ENCODE data around the gene AATF. TPM values are rescaled to one million over a fixed set of nuclear protein-coding genes. Genes with fewer than 3 reads are reported as not detected.
A peak's percentile ranks its signal among the peaks of the same experiment; 100 is the strongest.

AATF gene
- total RNA-seq, 2 experiments from 2014 or later, result 58.9 to 69.8 TPM

DNA sequence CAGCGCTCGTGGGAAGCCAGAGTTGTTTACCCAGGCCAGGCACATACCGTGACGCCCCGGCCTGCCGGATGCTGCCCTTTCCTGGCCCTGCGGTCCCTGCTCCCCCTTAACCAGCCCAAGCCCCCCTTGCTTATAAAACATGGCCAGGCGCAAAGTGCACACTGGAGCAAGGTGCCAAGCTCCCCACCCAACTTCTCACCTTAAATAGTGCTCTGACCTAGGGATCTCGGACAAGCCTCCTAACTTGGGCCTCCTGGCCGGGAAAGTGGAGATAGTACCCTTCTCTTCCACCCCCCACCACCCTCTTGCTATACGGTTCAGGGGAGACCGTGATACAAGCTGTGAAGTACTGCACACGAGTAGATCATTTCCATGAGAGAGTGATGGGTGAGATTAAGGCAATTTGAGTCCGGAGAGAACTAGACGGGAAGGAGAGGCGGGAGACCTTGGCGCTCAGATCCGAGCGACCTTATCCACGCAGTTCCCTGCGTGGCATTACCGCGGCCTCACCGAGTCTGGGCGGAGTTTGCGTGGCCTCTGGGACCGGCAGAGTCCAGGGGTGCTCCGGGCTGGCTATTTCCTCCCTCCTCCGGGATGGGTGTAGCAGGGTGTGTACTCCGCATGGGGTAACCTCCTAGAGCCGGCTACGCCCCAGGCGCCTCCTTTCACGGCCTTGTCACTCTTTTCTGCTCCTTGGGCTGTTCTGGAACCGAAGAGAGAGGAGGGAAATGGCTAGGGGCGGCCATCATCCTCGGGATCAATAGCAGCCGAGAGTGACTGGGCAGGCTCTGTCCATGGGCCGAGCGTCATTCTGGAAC is 15.9 kb upstream of the AATF start:
- intact Hi-C loops (cut with micrococcal nuclease), result loop anchor here (10.0 kb wide), 1 partner anchor 812 kb away; the partner anchor contains the start of gene HNF1B
- H3K27me3 Mint-ChIP-seq (ENCODE audit: low read depth), result peaks cover 90% of the 10 kb centered on the region
- H3K27ac Mint-ChIP-seq, result no peak overlapping the region
- peaks cover 63% of the 10 kb centered on the region for H3K4me1 Mint-ChIP-seq (ENCODE audit: low read depth)
- no peaks in the 10 kb centered on the region for H3K9me3 Mint-ChIP-seq
- H3K4me3 Mint-ChIP-seq, result peak overlapping the region; percentile 2
- DNase-seq, result no peak
- CTCF ChIA-PET, result no interaction called here
- no peaks in the 10 kb centered on the region for H3K36me3 Mint-ChIP-seq (ENCODE audit: low read depth)

DNA sequence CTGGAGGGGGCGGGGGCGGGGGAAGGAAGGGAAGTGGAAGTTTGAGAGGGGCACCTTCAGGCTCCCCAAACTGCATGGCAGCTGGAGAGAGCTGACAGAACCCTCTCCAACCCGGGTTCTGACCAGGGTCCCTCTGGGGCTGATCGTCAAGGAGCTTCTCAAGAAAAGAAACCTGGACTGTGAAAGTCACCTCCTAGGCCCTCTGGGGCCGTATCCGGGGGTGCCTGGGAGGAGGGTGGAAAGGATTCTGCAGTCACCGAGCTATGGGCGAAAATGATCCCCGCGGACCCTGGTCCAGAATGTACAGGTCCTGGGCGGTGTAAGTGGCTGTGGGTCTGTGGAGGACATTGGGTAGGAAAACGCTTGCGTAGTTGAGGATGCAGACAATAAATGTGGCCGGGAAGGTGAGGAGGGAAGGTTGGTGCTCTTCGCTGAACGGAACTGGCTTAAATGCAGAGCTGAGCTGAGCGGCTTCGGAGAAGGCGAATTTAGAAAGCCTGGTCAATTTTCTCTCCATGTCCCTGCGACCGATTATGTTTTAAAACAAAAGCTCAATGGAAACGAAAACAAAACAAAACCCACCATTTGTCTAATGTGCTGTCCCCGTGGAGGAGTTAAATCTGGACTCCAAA is 15.1 kb upstream of the AATF start:
- peak overlapping the region; percentile 42 for H3K4me3 Mint-ChIP-seq
- peaks cover 65% of the 10 kb centered on the region for H3K4me1 Mint-ChIP-seq (ENCODE audit: low read depth)
- peaks cover 90% of the 10 kb centered on the region for H3K27me3 Mint-ChIP-seq (ENCODE audit: low read depth)
- DNase-seq, result no peak
- H3K27ac Mint-ChIP-seq, result no peak overlapping the region
- H3K9me3 Mint-ChIP-seq, result no peaks in the 10 kb centered on the region
- intact Hi-C loops (cut with micrococcal nuclease), result loop anchor here (10.0 kb wide), 1 partner anchor 811 kb away; the partner anchor contains the start of gene HNF1B
- no peaks in the 10 kb centered on the region for H3K36me3 Mint-ChIP-seq (ENCODE audit: low read depth)
- CTCF ChIA-PET, result no interaction called here

- Mint-ChIP-seq H3K9me3 (no peaks in the 10 kb centered on the region), H3K27ac (no peak overlapping the region), H3K36me3 (ENCODE audit: low read depth) (no peaks in the 10 kb centered on the region), H3K4me1 (ENCODE audit: low read depth) (peaks cover 65% of the 10 kb centered on the region), H3K27me3 (ENCODE audit: low read depth) (peaks cover 90% of the 10 kb centered on the region), H3K4me3 (peak overlapping the region; percentile 42)
- CTCF ChIA-PET, result no interaction called here
- intact Hi-C loops (cut with micrococcal nuclease), result loop anchor here (10.0 kb wide), 1 partner anchor 811 kb away; the partner anchor contains the start of gene HNF1B
- no peak for DNase-seq
Observed at GRCh38 chr17:36934144-36934691, 14.5 kb upstream of the AATF start.

DNA sequence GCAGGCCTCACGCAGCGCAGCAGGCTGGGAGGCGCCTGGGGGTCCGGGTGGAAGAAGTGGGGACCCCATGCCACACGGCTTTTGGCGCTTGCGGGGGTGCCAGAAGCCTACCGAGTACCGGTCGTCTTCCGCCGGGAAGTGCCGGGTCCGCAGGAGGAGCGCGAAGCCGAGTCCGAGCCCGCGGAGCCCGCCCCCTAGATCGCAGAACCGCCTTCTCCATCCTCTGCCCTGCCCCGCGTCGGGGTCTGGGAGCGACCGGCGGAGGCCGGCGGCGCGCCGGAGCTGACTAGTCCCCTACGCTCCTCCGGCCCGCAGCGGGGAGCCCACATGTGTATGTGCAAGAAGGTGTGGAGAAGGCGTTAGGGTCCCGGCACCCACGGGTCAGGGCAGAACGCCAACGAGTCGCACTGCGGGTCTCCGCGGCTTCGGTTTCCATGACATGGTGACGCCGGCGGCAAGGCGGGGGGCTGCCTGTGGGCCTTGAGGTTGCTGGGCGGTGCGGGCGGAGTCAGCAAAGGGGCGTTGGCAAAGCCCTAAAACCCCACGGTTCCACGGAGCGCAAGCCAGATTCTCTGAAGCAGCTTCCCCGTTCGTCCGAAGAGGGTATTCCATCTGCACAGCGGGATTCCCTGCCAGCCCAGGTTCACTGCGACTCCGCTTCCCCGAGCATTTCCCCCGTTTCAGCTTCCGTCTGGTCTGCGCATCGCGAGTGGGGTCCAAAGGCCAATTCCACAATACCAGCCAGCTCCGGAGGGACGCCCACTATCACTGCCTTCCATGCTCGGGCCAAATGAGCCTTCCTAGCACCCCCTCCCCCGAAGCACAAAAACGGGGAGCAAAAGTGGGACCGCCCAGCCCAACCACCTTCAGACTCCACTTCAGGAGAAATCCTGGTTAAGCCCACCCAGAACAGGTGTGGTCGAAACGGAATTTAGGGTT is 13.8 kb upstream of the AATF start:
- H3K27me3 Mint-ChIP-seq (ENCODE audit: low read depth), result peaks cover 89% of the 10 kb centered on the region
- H3K9me3 Mint-ChIP-seq, result no peaks in the 10 kb centered on the region
- H3K4me1 Mint-ChIP-seq (ENCODE audit: low read depth), result peaks cover 69% of the 10 kb centered on the region
- H3K4me3 Mint-ChIP-seq, result peak overlapping the region; percentile 6
- intact Hi-C loops (cut with micrococcal nuclease), result loop anchor here (10.0 kb wide), 1 partner anchor 810 kb away; the partner anchor contains the start of gene HNF1B
- no peak overlapping the region for H3K27ac Mint-ChIP-seq
- DNase-seq, result no peak
- no peaks in the 10 kb centered on the region for H3K36me3 Mint-ChIP-seq (ENCODE audit: low read depth)
- CTCF ChIA-PET, result no interaction called here

DNA sequence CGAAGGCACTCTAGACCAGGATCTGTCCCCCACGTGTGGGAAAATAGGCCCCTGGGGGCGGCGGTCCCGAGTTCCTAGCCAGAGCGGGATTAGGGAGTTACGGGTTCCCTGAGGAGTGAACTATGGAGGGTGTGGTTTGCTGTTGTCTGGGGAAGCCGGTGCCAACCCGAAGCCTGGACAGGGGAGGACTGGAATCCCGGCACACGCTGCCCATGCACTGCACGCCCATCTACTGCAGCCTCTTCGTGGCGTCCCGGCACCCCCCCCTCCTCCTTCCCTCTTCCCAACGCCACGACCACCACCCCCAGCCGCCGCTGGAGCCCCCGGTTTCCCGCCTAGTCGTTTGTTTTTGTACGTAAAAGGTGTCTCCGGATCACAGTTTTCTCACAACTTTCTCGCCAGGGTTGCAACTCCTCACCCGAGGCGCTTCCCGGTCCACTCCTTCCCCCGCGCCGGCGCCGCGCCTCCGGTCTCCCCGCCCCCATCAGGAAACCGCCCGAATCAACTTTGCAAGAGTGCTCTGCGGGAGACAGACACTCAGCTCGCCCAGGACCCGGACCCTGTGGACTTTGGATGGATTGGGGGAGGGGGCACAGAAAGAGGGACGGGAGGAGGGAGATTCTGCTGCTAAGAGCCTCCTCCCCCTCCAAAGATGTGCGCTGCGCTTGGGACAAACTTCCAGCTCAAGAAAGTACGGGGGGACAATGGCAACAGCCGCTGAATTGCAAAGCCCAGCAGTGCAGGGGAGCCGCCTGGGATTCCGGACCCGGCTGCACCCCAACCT is 12.9 kb upstream of the AATF start:
- Mint-ChIP-seq H3K4me3 (peak overlapping the region; percentile 41), H3K9me3 (no peaks in the 10 kb centered on the region), H3K36me3 (ENCODE audit: low read depth) (no peaks in the 10 kb centered on the region), H3K27me3 (ENCODE audit: low read depth) (peaks cover 89% of the 10 kb centered on the region), H3K27ac (no peak overlapping the region), H3K4me1 (ENCODE audit: low read depth) (peaks cover 69% of the 10 kb centered on the region)
- CTCF ChIA-PET, result interaction anchor here (0.6 kb wide), 1 partner anchor 112 kb away, joined by 3 read pairs; no protein-coding TSS in a partner anchor
- intact Hi-C loops (cut with micrococcal nuclease), result loop anchor here (10.0 kb wide), 1 partner anchor 809 kb away; the partner anchor contains the start of gene HNF1B
- no peak for DNase-seq

- Mint-ChIP-seq H3K27me3 (ENCODE audit: low read depth) (peaks cover 89% of the 10 kb centered on the region), H3K9me3 (no peaks in the 10 kb centered on the region), H3K4me1 (ENCODE audit: low read depth) (peaks cover 71% of the 10 kb centered on the region), H3K4me3 (peak overlapping the region; percentile 59), H3K27ac (no peak overlapping the region), H3K36me3 (ENCODE audit: low read depth) (no peaks in the 10 kb centered on the region)
- intact Hi-C loops (cut with micrococcal nuclease), result loop anchor here (10.0 kb wide), 1 partner anchor 808 kb away; the partner anchor contains the start of gene HNF1B
- no peak for DNase-seq
- CTCF ChIA-PET, result no interaction called here
Observed at GRCh38 chr17:36936455-36937000, 12.2 kb upstream of the AATF start.

DNA sequence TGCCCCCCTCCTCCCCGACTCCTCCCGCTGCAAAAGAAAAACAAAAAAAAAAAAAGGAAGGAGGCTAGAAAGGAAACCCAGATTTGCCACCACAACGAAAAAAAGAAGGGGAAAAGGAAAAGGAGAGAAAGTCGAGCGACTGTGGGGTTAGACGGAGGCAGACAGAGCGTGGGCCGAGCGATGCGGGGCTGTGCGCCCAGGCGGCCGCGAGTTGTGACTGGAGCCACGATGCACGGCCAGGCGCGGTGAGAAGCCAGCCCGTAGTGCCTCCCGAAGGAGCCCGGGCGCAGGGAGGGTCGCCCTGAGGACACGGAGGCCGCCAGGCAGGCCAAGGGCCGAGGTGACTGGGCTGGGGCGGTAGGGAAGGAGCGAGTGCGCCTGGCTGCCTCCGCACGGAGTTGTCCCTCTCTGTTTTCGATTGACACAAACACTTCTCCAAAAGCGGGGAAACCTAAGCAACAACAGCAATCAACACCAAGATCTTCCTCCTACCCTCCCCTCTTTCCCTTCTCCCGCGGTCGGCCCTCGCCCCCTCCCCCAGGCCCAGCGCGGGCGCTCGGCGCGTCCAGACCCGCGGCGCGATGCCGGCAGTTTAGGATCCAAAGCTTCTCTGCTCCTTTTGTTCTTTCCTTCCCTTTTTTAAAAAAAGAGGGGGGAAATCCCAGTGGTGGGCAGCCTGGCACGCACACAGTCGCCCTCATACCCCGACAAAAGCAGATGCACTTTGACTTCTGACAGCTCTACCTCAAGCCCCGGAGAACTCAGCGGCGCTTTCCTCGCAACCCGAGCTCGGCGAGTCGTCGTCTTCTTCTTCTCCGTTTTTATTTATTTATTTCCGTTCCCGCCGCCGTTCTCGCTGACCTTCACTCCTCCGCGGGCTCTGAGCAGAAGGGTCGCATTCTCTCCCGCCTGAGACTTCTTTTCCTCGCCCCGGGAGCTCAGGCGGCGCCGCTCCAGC is 11.5 kb upstream of the AATF start, which contains the start of gene LHX1:
Gene LHX1, plus strand, starts transcription at position 475 of the 958 bp plus-strand sequence. CDS start 723 bp downstream, outside the sequence.
- Mint-ChIP-seq H3K36me3 (ENCODE audit: low read depth) (no peaks in the 10 kb centered on the region), H3K27ac (no peak within 1 kb of the TSS), H3K27me3 (ENCODE audit: low read depth) (peaks cover 85% of the 10 kb centered on the region), H3K4me1 (ENCODE audit: low read depth) (peaks cover 69% of the 10 kb centered on the region), H3K4me3 (peak within 1 kb of the TSS; percentile 59), H3K9me3 (no peaks in the 10 kb centered on the region)
- intact Hi-C loops (cut with micrococcal nuclease), result loop anchor here (10.0 kb wide), 1 partner anchor 808 kb away; the partner anchor contains the start of gene HNF1B
- CTCF ChIA-PET, result no interaction called here
- no peak for DNase-seq

DNA sequence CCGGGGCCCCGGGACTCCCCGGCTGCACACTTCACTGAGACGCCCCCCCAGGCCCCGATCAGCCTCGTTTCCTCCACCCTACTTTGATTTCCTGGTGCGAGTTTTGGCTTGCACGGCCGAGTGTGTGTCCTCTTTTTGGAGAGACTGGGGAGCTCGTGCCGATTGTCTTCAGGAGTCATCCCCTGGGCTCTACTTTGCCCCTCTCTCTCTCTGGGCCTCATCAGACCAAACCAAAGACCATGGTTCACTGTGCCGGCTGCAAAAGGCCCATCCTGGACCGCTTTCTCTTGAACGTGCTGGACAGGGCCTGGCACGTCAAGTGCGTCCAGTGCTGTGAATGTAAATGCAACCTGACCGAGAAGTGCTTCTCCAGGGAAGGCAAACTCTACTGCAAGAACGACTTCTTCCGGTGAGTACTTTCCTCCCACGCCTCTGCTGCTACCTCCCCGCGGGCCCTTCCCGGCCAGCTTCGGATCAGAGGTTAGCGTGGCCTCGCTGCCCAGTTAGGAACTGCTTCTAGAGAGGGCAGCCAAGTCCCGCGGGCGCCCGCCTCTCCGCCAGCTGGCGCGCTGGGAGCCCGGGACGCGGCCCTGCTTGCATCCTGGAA is 10.7 kb upstream of the AATF start:
- peak; percentile 48 for DNase-seq
- Mint-ChIP-seq H3K27ac (no peak overlapping the region), H3K27me3 (ENCODE audit: low read depth) (peaks cover 77% of the 10 kb centered on the region), H3K36me3 (ENCODE audit: low read depth) (no peaks in the 10 kb centered on the region), H3K4me3 (peak overlapping the region; percentile 59), H3K4me1 (ENCODE audit: low read depth) (peaks cover 62% of the 10 kb centered on the region), H3K9me3 (no peaks in the 10 kb centered on the region)
- intact Hi-C loops (cut with micrococcal nuclease), result loop anchor here (10.0 kb wide), 1 partner anchor 807 kb away; the partner anchor contains the start of gene HNF1B
- CTCF ChIA-PET, result interaction anchor here (0.6 kb wide), 1 partner anchor 1090 kb away, joined by 3 read pairs; no protein-coding TSS in a partner anchor

- Mint-ChIP-seq H3K4me3 (no peak overlapping the region), H3K36me3 (ENCODE audit: low read depth) (no peaks in the 10 kb centered on the region), H3K27me3 (ENCODE audit: low read depth) (peaks cover 77% of the 10 kb centered on the region), H3K9me3 (no peaks in the 10 kb centered on the region), H3K27ac (no peak overlapping the region), H3K4me1 (ENCODE audit: low read depth) (peaks cover 61% of the 10 kb centered on the region)
- intact Hi-C loops (cut with micrococcal nuclease), result loop anchor here (10.0 kb wide), 1 partner anchor 806 kb away; the partner anchor contains the start of gene HNF1B
- DNase-seq, result no peak
- CTCF ChIA-PET, result interaction anchor here (0.6 kb wide), 1 partner anchor 1090 kb away, joined by 3 read pairs; no protein-coding TSS in a partner anchor
Observed at GRCh38 chr17:36938566-36939051, 10.1 kb upstream of the AATF start.
